Stimulated activated CD8-positive, alpha-beta memory T cell treated with anti-CD3 and anti-CD28 coated beads, Interleukin-2, amount 100 ng/mL, for 48 hours (primary cell): Measurements from ENCODE around the gene CRAT.

Experiments
- DNase-seq, 2 donors: peaks; one replicate each; pipeline ENCODE4 v3.0.0-alpha.2; 2020; ENCODE audit warnings: low read depth in 2 of 2

CRAT gene

DNA sequence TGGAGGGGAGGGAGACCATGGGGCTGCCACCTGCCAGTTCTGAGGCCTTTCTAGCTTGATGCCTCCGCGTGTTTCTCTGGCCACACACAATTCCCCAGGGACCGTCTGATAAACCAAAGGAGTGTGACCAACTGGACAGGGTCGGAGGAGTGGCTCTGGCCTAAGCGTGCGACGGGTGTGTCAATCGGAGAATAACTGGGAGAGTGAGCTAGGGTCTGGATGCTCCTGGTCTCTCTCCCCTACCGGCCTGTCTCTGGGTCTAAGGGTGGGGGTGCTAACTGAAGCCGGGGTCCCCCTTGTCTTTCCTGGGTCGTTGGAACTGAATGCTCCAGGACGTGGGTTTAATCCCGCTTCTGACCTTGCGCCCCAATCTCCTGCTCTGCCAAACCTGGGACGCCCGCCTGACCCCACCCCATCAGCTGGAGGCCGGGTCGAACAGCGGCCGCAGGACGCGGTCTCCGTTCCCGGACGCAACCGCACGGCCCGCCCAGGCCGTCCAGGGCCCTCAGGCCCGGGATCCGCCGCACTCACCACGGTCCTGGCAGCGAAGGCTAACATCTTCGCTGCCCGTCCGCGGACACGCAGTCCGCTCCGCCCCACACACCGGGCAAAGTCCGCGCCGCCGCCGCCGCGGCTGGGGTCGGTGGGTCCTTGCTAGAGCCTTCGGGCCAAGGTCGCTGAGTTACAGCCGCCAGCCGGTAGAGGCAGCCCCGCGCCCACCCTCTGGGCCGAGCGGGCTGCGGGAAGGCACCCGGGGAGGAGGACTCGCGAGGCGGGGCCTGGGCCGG is 447 bp downstream of the CRAT start:
- no peak for DNase-seq

DNA sequence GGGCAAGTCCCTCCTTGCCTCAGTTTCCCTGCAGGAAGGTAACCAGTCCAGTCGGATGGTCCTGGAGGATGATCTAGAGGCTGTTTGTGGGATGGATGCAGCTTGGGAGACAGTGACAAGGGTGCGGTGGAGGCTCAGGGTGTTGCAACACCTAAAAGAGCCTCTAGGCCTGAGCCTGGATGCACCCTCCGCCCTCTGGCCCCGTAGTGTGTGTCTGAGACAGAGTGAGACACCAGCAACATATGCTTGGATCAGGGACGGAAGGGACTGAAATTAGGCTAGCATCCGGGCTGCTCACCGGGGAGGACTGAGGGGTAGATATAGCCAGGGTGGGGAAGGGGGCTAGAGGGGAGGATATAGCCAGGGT is 1.1 kb downstream of the CRAT start:
- DNase-seq = no peak

DNA sequence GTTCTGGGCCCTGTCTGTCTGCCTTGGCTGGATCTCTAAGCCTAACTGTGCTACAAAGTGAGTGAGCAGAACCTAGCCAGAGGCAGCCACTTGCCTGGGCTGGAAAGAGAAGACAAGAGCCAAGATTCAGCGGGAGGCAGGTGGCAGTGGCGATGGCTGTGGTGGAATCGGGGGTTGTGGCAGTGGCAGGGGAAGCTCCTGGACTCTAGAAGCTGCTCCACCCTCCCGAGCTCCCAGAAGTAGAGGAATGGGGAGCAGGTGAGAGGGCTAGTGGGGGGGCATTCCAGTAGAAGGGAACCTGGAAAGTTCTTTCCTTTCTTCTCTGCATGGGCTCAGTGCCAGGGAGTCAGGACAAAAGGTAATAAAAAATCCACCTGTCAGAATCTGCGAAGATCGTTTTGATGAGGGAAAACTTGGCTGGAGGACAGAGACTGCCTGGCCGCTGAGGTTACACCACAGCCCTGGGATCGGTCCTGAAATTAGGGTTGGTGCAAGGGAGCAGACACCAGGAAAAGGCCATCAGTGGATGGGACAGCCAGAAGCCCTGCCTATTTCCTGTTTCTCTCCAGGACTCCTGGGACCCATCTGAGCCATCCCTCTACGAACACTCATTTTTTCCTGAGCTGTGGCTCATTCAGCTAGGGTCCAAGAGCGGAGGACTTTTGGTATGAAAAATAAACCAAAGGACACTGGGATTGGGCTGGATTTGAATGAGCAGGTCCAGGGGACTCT is 1.6 kb downstream of the CRAT start:
- no peak for DNase-seq

- no peak for DNase-seq
These were observed 2.3 kb downstream of the CRAT start for GRCh38 chr9:129108083-129108804.

DNA sequence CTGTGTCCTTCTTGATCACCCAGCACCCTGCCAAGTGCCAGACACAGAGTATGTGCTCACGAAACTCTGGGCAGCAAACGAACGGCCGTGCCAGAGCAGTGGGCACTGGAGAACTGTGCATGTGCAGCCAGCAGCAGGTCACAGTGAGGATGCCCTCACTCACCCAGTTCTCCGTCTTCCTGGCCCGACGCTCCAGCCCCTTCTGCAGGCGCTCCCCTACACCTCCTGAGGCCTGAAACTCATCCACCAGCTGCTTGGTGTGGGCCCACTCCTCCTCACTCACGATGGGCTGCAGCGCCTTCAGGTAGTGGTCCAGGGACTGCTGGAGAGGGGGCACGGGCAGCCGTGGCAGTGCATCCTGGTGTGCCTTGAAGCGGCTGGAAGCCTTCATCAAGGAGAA is 2.9 kb downstream of the CRAT start:
- no peak for DNase-seq

DNA sequence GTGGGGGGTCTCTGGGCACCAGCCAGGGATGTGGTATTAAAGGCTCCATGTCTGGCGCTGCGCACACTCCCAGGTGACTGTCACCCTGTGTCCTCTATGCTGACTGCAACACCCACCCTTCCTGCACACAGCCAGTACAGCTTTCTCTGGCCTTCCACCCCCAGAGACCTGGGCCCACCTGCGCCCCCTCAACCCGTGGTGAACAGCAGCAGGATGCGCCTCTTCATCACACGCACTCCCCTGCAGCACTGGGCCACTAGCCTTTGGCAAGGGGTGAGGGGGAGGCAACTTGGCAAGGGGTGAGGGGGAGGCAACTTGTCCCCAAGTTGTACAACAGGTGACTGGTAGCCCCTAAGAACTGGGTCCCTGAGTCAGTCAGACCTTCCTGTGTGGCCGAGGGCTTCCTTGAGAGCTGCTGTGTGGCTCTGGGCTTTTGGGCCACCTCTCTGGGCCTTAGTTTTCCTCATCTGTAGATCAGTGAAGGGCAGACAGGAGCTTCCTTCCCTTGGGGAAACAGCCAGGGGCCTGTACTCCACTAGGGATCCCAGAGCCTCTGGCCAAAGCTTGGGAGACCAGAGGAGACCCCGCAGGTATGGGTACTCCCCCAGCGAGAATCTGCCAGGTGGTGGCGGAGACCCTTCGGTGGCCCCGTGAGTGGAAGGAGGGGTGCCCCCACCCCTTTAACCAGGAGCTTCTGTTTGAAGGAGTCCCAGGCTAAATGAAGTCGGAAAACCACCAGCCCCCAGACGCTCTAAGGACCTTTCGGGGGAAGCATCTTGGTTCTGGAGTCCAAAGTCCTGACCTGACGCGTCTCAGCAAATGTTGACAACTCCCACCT is 4.5 kb downstream of the CRAT start:
- no peak for DNase-seq

GRCh38 chr9:129104051-129104450 is 6.5 kb downstream of the CRAT start:
- DNase-seq = no peak

DNA sequence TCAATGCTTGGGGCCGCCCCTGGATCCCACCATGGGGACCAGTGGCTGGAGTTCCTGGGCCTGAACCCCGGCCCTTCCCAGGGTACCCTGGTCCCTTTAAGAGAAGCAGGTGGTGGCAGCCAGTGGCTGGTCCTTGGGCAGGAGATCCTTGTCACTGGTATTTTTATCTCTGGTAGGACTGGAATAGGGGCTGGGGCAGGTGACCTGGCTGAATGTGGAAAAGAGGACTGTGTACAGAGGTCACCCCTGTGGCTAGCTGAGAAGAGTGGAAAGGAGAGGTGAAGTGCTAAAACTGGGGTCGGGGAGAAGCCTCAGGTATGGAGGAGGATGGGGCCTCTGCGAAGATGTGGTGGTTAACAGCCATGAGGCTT is 7.0 kb downstream of the CRAT start:
- DNase-seq = no peak

GRCh38 chr9:129102791-129103594 is 7.6 kb downstream of the CRAT start:
- no peak for DNase-seq

GRCh38 chr9:129102095-129102525 is 8.5 kb downstream of the CRAT start:
- DNase-seq = no peak

DNA sequence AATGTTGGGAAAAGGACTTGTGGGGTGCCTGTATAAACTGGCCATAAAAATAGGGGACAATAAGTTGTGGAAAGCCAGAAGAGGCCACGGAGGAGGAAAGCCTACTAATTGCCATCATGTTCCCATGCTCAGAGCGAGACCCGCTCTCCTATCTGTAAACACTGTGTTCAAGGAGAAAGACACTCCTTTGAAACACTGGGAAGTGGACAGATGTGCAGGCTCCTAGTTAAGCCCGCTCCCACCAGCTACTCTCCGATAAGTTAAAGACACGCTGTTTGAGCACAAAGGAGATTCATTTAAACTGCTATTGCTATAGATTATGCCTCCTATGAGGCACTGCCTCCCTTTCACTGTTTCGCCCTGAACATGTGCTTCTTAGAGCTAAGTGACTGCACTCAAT is 9.3 kb downstream of the CRAT start:
- no peak for DNase-seq

- no peak for DNase-seq
These were observed 10.0 kb downstream of the CRAT start for GRCh38 chr9:129100383-129101169.

DNA sequence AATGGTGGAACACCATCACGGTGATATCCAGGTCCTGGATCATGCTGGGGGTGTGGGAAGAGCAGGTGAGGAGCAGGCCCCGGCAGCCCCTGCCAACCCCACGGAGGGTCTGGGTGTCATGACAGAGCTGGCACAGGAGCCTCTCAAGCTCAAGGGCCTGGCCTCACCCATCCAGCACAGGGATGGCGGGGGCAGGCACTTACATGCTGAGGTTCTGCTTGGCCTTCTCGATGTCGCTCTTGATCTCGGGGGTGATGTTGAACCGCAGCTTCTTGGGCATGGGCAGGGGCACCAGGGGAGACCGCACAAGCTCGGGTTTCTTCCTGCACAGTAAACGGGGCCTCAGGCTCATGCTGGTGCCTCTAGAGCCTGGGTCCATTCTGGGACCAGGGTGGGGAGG is 12.3 kb downstream of the CRAT start:
- no peak for DNase-seq

- no peak for DNase-seq
These were observed 12.8 kb downstream of the CRAT start for GRCh38 chr9:129097671-129098306.

DNA sequence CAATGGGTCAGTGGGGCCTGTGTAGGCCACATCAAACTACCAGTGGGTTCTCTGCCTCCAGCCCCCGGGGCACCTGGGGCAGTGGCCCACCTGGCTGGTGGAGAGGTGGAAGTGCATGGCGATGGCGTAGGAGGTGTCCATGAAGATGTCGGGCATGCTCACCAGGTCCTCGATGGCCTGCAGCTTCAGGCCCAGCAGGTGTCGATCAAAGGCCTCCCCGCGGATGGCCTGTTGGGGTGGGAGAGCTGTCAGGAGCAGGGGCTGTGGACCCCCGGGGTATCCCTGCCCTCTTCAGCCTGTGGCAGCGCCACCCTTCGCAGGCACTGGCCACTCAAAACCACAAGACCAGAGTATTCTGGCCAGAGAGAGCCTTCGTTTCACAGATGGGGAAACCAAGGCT is 14.7 kb downstream of the CRAT start:
- DNase-seq = no peak

GRCh38 chr9:129095170-129095667 is 15.4 kb downstream of the CRAT start:
- DNase-seq = no peak

DNA sequence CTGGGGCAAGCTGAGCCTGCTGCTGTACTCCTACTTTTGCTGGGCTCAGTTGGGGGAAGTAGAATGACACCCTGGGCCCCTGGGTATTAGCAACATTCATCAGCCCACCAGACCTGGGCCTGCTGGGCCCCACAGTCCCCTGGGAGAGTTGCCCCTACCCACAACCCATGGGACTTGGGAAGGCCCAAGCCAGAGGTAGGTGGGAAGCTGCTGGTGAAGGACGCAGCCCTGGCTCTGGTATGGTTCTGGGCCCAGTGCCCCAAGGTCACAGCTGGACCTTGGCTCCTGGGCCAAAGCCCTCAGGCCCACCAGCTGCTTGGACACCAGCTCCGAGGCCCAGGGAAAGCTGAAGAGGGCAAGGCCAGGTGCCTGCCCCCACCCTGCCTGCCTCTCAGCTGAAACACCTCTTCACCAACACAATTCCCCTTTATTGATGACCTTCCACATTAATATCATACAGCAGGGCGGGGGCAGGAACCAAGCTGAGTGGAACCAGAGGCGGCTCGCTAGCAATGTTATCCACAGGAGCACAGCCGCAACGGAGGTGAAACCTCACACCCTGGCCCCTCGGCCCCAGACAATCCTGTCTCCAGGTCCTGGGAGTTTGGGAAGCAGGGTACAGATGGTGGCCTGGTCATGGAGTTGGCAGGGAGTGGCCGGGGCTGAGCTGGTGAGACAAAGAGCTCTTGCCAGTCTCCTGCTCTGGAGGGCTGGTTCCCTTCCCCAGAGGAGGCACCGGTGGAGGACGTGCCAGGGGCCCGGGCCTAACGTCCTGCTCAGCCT is 16.0 kb downstream of the CRAT start:
- no peak for DNase-seq

- DNase-seq = no peak
These were observed 16.8 kb downstream of the CRAT start for GRCh38 chr9:129093602-129094386.
